Measurements from ENCODE around the gene SPINT4.

DNA sequence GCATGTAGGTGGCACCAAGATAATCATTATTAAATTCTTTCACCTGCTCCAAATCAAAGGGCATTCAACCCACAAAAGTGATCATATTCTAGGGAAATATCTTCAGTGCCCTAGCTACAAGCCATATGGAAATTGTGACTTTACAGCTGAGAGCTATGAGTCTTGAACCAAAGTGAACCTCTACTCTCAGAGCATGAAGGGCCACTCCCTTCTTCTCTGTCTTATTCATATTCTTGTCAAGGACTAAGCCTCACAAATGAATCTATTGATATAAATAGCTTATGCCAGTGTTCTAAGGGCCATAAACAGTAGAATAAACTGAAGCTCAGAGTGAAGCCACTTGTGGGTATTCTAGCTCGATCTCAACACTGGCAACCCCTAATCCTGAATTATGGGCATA, 29.6 kb downstream of the SPINT4 start:
- no peak for TF ChIP-seq SIN3A (IDR thresholded peaks at IDR 0.05; ENCODE audit: borderline replicate concordance, insufficient read depth, low read length)
- TF ChIP-seq, protein P1, sequence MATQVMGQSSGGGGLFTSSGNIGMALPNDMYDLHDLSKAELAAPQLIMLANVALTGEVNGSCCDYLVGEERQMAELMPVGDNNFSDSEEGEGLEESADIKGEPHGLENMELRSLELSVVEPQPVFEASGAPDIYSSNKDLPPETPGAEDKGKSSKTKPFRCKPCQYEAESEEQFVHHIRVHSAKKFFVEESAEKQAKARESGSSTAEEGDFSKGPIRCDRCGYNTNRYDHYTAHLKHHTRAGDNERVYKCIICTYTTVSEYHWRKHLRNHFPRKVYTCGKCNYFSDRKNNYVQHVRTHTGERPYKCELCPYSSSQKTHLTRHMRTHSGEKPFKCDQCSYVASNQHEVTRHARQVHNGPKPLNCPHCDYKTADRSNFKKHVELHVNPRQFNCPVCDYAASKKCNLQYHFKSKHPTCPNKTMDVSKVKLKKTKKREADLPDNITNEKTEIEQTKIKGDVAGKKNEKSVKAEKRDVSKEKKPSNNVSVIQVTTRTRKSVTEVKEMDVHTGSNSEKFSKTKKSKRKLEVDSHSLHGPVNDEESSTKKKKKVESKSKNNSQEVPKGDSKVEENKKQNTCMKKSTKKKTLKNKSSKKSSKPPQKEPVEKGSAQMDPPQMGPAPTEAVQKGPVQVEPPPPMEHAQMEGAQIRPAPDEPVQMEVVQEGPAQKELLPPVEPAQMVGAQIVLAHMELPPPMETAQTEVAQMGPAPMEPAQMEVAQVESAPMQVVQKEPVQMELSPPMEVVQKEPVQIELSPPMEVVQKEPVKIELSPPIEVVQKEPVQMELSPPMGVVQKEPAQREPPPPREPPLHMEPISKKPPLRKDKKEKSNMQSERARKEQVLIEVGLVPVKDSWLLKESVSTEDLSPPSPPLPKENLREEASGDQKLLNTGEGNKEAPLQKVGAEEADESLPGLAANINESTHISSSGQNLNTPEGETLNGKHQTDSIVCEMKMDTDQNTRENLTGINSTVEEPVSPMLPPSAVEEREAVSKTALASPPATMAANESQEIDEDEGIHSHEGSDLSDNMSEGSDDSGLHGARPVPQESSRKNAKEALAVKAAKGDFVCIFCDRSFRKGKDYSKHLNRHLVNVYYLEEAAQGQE (IDR thresholded peaks at IDR 0.05; ENCODE audit: insufficient read depth in 1 of 2, low read depth in 2 of 2, low read length in 2 of 2): no peak
